Measurements from ENCODE around the gene GALNT7. TPM values are rescaled to one million over a fixed set of nuclear protein-coding genes. Genes with fewer than 3 reads are reported as not detected.

GALNT7 gene
- total RNA-seq, 1 experiment from 2014 or later, result 156 TPM

GRCh38 chr4:173365359-173365996, 196.9 kb downstream of the GALNT7 start:
- Histone ChIP-seq H3K4me3 (ENCODE audit: low read depth in 2 of 2, low read length in 2 of 2) (no peak overlapping the region), H3K4me1 (ENCODE audit: control insufficient read depth, insufficient read depth, low read length) (no peaks in the 10 kb centered on the region), H3K9me3 (ENCODE audit: control insufficient read depth, insufficient read depth, low read depth, low read length) (no peaks in the 10 kb centered on the region), H3K36me3 (ENCODE audit: control insufficient read depth, insufficient read depth, low read length) (no peaks in the 10 kb centered on the region; the same call in 1 of the 2 replicates), H3K27ac (ENCODE audit: low read length) (no peak overlapping the region), H3K27me3 (ENCODE audit: control insufficient read depth, insufficient read depth, low read length) (no peaks in the 10 kb centered on the region)
- no peak for ATAC-seq
- no TSS peak for BruUV-seq (replicated peaks)
- CTCF ChIA-PET, result no interaction called here
- TF ChIP-seq CTCF (IDR thresholded peaks at IDR 0.05) (no peak), TCF7L2 (IDR thresholded peaks at IDR 0.05; ENCODE audit: low read depth, low read length) (no peak), SIN3A (IDR thresholded peaks at IDR 0.05; ENCODE audit: borderline replicate concordance, insufficient read depth, low read depth, low read length) (no peak), POLR2AphosphoS5 (IDR thresholded peaks at IDR 0.05; ENCODE audit: low read depth, low read length) (no peak), REST (IDR thresholded peaks at IDR 0.05; ENCODE audit: insufficient read depth in 1 of 2, low read depth in 2 of 2, low read length in 1 of 2) (no peak)
- POLR2A ChIA-PET, result no interaction called here
- in situ Hi-C loops (cut with HindIII; ENCODE audit: low pct_unique_long_range_greater_than_20kb, low sequenced_read_pairs), result no loop called here
- no peak for DNase-seq (ENCODE audit: low read depth, low spot score)
- intact Hi-C loops (cut with micrococcal nuclease; ENCODE audit: unreplicated experiment), result loop anchor here (5.0 kb wide), 1 partner anchor 33 kb away; the partner anchor contains the start of gene HMGB2

- no peak for TF ChIP-seq SIN3A (IDR thresholded peaks at IDR 0.05; ENCODE audit: borderline replicate concordance, insufficient read depth, low read depth, low read length)
- TF ChIP-seq TCF7L2 (IDR thresholded peaks at IDR 0.05; ENCODE audit: low read depth, low read length), result no peak
- TF ChIP-seq REST (IDR thresholded peaks at IDR 0.05; ENCODE audit: insufficient read depth in 1 of 2, low read depth in 2 of 2, low read length in 1 of 2), result no peak
- TF ChIP-seq POLR2AphosphoS5 (IDR thresholded peaks at IDR 0.05; ENCODE audit: low read depth, low read length), result no peak
- TF ChIP-seq CTCF (IDR thresholded peaks at IDR 0.05), result no peak
- intact Hi-C loops (cut with micrococcal nuclease; ENCODE audit: unreplicated experiment) (loop anchor here (5.0 kb wide), 1 partner anchor 35 kb away; the partner anchor contains the start of gene HMGB2), in situ Hi-C loops (cut with HindIII; ENCODE audit: low pct_unique_long_range_greater_than_20kb, low sequenced_read_pairs) (no loop called here)
- DNase-seq (ENCODE audit: low read depth, low spot score), result no peak
- POLR2A ChIA-PET, result interaction anchor here (0.8 kb wide), 2 partner anchors 32 to 182 kb away, joined by 3 to 9 read pairs; no protein-coding TSS in a partner anchor
- Histone ChIP-seq H3K36me3 (ENCODE audit: control insufficient read depth, insufficient read depth, low read length) (peaks cover 3% of the 10 kb centered on the region; the same call in 1 of the 2 replicates), H3K4me1 (ENCODE audit: control insufficient read depth, insufficient read depth, low read length) (no peaks in the 10 kb centered on the region), H3K4me3 (ENCODE audit: low read depth in 2 of 2, low read length in 2 of 2) (no peak overlapping the region), H3K9me3 (ENCODE audit: control insufficient read depth, insufficient read depth, low read depth, low read length) (no peaks in the 10 kb centered on the region), H3K27me3 (ENCODE audit: control insufficient read depth, insufficient read depth, low read length) (no peaks in the 10 kb centered on the region), H3K27ac (ENCODE audit: low read length) (no peak overlapping the region)
- ATAC-seq, result no peak
- BruUV-seq (replicated peaks), result no TSS peak
- CTCF ChIA-PET, result no interaction called here
Measured at GRCh38 chr4:173367285-173367684, 198.7 kb downstream of the GALNT7 start.
